C4-2B (cell line): ENCODE data around the gene SH3GL1.
"Not testable (repeated sequence)": the region's sequence is repeated elsewhere in the genome, so short reads cannot be mapped to it uniquely, and the experiment has no call there.

Experiments
- H3K27ac ChIP-seq: fragments of 450-650 bp; 2 replicates; pipeline ENCODE4 v1.5.1; 2017
- ZFX ChIP-seq: fragments of 450-650 bp; IDR thresholded peaks from 2 replicates; pipeline ENCODE4 v1.6.1; 2017
- TF ChIP-seq, protein P1 (sequence below): fragments of 450-650 bp; conservative IDR thresholded peaks from 2 replicates; pipeline ENCODE4 v1.5.1; 2017; ENCODE audit warnings: mild to moderate bottlenecking

SH3GL1 gene

GRCh38 chr19:4338441-4339355 lies 61.6 kb downstream of the SH3GL1 start, which contains the start of gene STAP2:
Gene STAP2 (minus strand): TSS chr19:4338827. CDS start chr19:4338753, 74 bp downstream.
- H3K27ac ChIP-seq = peak within 1 kb of the TSS; percentile 70
- TF ChIP-seq, protein P1, sequence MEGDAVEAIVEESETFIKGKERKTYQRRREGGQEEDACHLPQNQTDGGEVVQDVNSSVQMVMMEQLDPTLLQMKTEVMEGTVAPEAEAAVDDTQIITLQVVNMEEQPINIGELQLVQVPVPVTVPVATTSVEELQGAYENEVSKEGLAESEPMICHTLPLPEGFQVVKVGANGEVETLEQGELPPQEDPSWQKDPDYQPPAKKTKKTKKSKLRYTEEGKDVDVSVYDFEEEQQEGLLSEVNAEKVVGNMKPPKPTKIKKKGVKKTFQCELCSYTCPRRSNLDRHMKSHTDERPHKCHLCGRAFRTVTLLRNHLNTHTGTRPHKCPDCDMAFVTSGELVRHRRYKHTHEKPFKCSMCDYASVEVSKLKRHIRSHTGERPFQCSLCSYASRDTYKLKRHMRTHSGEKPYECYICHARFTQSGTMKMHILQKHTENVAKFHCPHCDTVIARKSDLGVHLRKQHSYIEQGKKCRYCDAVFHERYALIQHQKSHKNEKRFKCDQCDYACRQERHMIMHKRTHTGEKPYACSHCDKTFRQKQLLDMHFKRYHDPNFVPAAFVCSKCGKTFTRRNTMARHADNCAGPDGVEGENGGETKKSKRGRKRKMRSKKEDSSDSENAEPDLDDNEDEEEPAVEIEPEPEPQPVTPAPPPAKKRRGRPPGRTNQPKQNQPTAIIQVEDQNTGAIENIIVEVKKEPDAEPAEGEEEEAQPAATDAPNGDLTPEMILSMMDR = no peak
- TF ChIP-seq ZFX = no peak

GRCh38 chr19:4337906-4338440 lies 62.4 kb downstream of the SH3GL1 start:
- TF ChIP-seq, protein P1 = no peak
- TF ChIP-seq ZFX = no peak
- H3K27ac ChIP-seq = peak overlapping the region; percentile 70

DNA sequence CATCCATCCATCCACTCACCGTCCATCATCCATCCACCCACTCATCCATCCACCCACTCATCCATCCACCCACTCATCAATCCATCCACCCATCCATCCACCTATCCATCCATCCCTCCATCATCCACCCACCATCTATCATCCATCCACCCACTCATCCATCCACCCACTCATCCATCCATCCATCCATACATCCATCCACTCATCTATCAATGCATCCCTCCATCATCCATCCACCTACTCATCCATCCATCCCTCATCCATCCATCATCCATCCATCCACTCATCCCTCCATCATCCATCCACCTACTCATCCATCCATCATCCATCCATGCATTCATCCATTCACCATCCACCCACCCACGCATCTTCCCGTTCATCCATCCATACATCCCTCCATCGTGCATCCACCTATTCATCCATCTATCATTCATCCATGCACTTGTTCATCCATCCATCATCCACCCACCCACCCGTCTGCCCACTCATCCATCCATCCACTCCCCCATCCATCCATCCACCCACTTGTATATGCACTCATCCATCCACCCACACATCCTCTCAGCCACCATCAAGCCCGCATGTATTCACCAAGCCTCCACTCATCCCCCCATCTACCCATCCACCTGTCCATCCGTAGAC lies 65.3 kb downstream of the SH3GL1 start:
- H3K27ac ChIP-seq = no peak overlapping the region
- TF ChIP-seq, protein P1 = no peak
- no peak for TF ChIP-seq ZFX

DNA sequence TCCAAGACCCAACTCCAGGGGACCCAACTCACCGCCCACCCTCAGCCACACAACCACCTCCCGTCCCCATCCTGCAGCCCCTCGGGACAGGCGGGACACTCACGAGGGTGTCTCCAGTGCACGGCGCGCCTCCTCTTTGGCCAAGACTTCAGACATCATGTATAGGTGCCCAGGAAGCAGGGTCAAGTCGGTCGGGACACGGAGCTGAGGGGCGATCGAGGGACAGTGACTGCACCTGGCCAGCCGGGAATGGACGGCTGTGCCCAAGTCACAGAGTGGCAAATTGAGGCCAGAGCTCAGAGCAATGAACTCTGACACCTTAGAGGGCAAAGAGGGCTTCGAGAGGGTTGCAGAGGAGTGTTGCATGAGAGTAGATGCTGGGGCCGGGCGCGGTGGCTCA lies 70.5 kb downstream of the SH3GL1 start:
- TF ChIP-seq, protein P1 = no peak
- TF ChIP-seq ZFX = no peak
- H3K27ac ChIP-seq = no peak overlapping the region

DNA sequence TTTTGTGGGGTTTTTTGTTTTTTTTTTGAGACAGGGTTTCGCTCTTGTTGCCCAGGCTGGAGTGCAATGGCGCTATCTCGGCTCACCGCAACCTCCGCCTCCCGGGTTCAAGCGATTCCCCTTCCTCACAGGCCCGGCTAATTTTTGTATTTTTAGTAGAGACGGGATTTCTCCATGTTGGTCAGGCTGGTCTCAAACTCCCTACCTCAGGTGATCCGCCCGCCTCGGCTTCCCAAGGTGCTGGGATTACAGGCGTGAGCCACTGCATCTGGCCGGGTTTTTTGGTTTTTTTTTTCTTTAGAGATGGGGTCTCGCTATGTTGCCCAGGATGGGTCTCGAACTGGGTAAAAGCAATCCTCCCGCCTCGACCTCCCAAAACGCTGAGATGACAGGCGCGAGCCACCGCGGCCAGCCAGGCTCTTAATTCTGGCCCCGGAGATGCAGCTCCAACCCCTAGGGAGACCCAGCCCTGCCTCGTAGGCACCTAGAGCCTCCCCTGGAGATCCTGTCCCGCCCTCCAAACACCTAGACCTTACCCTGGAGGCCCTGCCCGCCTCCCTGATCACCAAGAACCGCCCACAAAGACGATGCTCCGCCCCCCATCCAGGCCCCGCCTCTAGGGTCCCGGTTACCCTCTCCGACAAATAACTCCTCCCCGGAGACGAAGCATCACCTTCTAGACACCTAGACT lies 71.2 kb downstream of the SH3GL1 start:
- H3K27ac ChIP-seq = not testable (repeated sequence)

GRCh38 chr19:4328243-4328990 lies 71.9 kb downstream of the SH3GL1 start:
- no peak overlapping the region for H3K27ac ChIP-seq
- TF ChIP-seq, protein P1 = no peak
- TF ChIP-seq ZFX = no peak

DNA sequence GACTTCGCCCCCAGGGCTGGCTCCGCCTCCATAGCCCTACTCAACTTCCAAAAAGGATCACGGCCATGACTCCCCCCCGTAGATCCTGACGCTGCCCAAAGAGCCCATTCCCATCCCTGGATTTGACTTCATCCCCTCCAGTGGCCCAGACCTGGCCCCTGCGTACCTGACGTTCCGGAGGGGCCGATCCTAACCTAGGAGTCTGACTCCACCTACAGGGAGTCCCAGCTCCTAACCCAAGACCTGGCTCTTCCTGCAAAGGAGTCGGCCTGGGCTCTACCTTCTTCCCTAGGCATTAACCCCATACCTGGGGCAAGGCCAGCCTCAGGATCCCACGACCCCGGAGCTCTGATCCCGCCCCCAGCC lies 72.5 kb downstream of the SH3GL1 start:
- no peak overlapping the region for H3K27ac ChIP-seq
- TF ChIP-seq, protein P1 = no peak
- no peak for TF ChIP-seq ZFX
